ENCODE measurements around the gene CABCOCO1. TPM values are rescaled to one million over a fixed set of nuclear protein-coding genes. Genes with fewer than 3 reads are reported as not detected.

CABCOCO1 gene
- total and polyA plus RNA-seq, 10 of the 15 experiments (the other 5 are each of a cell fraction or from before 2014, with no cell fraction given) = not detected

- Histone ChIP-seq H3K4me1 (ENCODE audit: control insufficient read depth, insufficient read depth, low read length) (no peaks in the 10 kb centered on the region), H3K9ac (ENCODE audit: control insufficient read depth, insufficient read depth, low read length) (no peak overlapping the region), H3K4me3 (no peak overlapping the region), H3K36me3 (ENCODE audit: control insufficient read depth in 2 of 2, insufficient read depth in 2 of 2, low read length in 1 of 2) (no peaks in the 10 kb centered on the region), H3K27me3 (replicated peaks in 1 of 2; ENCODE audit: control insufficient read depth in 2 of 2, insufficient read depth in 2 of 2, low read length in 1 of 2) (no peaks in the 10 kb centered on the region), H4K20me1 (ENCODE audit: control insufficient read depth, insufficient read depth) (no peaks in the 10 kb centered on the region), H3K9me3 (replicated peaks; ENCODE audit: control insufficient read depth, insufficient read depth, low read length) (no peaks in the 10 kb centered on the region), H3K27ac (ENCODE audit: control insufficient read depth, insufficient read depth) (no peak overlapping the region), H2AFZ (ENCODE audit: control insufficient read depth, low read depth, low read length) (no peak overlapping the region), H3K4me2 (ENCODE audit: control insufficient read depth, insufficient read depth) (no peak overlapping the region), H3K79me2 (ENCODE audit: control insufficient read depth, insufficient read depth, low read length) (no peaks in the 10 kb centered on the region)
- DNase-seq (ENCODE audit: low read depth, low spot score) = no peak
- BruUV-seq (replicated peaks) = no TSS peak
- ChIA-PET CTCF (no interaction called here), RAD21 (ENCODE audit: unreplicated experiment) (no interaction called here), SMC1A (ENCODE audit: uncharacterized antibody, unreplicated experiment) (no interaction called here), POLR2A (no interaction called here)
- no peak for FAIRE-seq
- in situ Hi-C loops (cut with MboI) (no loop called here), intact Hi-C loops (cut with micrococcal nuclease; ENCODE audit: unreplicated experiment) (no loop called here)
- TF ChIP-seq HDAC6 (IDR thresholded peaks at IDR 0.05; ENCODE audit: unreplicated experiment) (no peak), GATAD2B (conservative IDR thresholded peaks at IDR 0.05; ENCODE audit: low read depth) (no peak), USF1 (IDR thresholded peaks at IDR 0.05; ENCODE audit: borderline replicate concordance, extremely low read length, insufficient read depth, low read depth, low read length) (no peak), RELA (IDR thresholded peaks at IDR 0.05; ENCODE audit: borderline replicate concordance, partially characterized antibody) (no peak), NRF1 (conservative IDR thresholded peaks at IDR 0.05; ENCODE audit: low read depth, low read length) (no peak), SIN3A (IDR thresholded peaks at IDR 0.05; ENCODE audit: low read depth, low read length) (no peak), ASH2L (IDR thresholded peaks at IDR 0.05; ENCODE audit: borderline replicate concordance, low read depth) (no peak), CBFB (IDR thresholded peaks at IDR 0.05; ENCODE audit: low read depth) (no peak), TCF12 (IDR thresholded peaks at IDR 0.05; ENCODE audit: low read depth, low read length) (no peak), NBN (IDR thresholded peaks at IDR 0.05) (no peak), EP300 (IDR thresholded peaks at IDR 0.05; ENCODE audit: borderline replicate concordance in 1 of 2, control insufficient read depth in 1 of 2, low read depth in 2 of 2, low read length in 2 of 2) (no peak), GABPA (IDR thresholded peaks at IDR 0.05; ENCODE audit: low read depth) (no peak), RBBP5 (conservative IDR thresholded peaks at IDR 0.05) (no peak), MEF2A (IDR thresholded peaks at IDR 0.05; ENCODE audit: insufficient read depth, low read depth, low read length) (no peak)
- ATAC-seq = no peak
- WGBS (ENCODE audit: insufficient coverage, insufficient replicate concordance, low lambda C conversion rate, missing lambda C conversion rate) = 46% methylated on average over 4 of the region's 4 CpGs
Measured at GRCh38 chr10:61628875-61629513, 33.7 kb upstream of the CABCOCO1 start.
